LNCAP (cell line): ENCODE results near the gene AK2.

Source experiments
- CTCF ChIP-seq: fragments of 450-650 bp; IDR thresholded peaks from 2 replicates; pipeline ENCODE4 v1.5.1; 2017; ENCODE audit warnings: mild to moderate bottlenecking

Gene AK2

GRCh38 chr1:33010932-33011731 is 25.6 kb downstream of the AK2 start:
- no peak for TF ChIP-seq CTCF

- TF ChIP-seq CTCF = no peak
Observed at GRCh38 chr1:33009561-33009960, 27.1 kb downstream of the AK2 start.

GRCh38 chr1:33008051-33008914 is 28.4 kb downstream of the AK2 start:
- no peak for TF ChIP-seq CTCF

- no peak; the same call in 1 of the 2 replicates for TF ChIP-seq CTCF
Observed at GRCh38 chr1:33007190-33008050, 29.3 kb downstream of the AK2 start.

- no peak for TF ChIP-seq CTCF
Observed at GRCh38 chr1:33005838-33006421, 30.8 kb downstream of the AK2 start.

- no peak for TF ChIP-seq CTCF
Observed at GRCh38 chr1:33005117-33005837, 31.4 kb downstream of the AK2 start.
